NOMO-1 treated with dmso at 0.1 percent for 144 hours (cell line): Measurements from ENCODE around the gene LCE1C.

Experiments
- DNase-seq: peaks from one replicate; lab custom pipeline; 2025; ENCODE audit not compliant: unreplicated experiment; lab: John Stamatoyannopoulos, UW

Gene LCE1C

GRCh38 chr1:152806576-152806975 is at the start of gene LCE1C:
Gene LCE1C, minus strand, starts transcription at chr1:152806651. Its CDS starts 1,173 bp downstream, at chr1:152805478.
- no peak for DNase-seq

- no peak for DNase-seq
Measured at GRCh38 chr1:152855661-152856060, 49.2 kb upstream of the LCE1C start.

GRCh38 chr1:152842556-152842955 is 36.1 kb upstream of the LCE1C start, which contains the start of gene LCE6A:
Gene LCE6A, plus strand, starts transcription at chr1:152842856. Its CDS starts 665 bp downstream, at chr1:152843521.
- no peak for DNase-seq

- DNase-seq: no peak
Measured at GRCh38 chr1:152836870-152837269, 30.4 kb upstream of the LCE1C start.

GRCh38 chr1:152827173-152827572 is 20.7 kb upstream of the LCE1C start, which contains the start of gene LCE1A:
Gene LCE1A, plus strand, starts transcription at chr1:152827473. Its CDS starts 0 bp downstream, at chr1:152827473.
- DNase-seq: no peak

- DNase-seq: no peak
Measured at GRCh38 chr1:152824964-152825363, 18.5 kb upstream of the LCE1C start.

GRCh38 chr1:152823294-152823693 is 16.8 kb upstream of the LCE1C start:
- DNase-seq: no peak

- DNase-seq: no peak
Measured at GRCh38 chr1:152817309-152817708, 10.9 kb upstream of the LCE1C start.

GRCh38 chr1:152811671-152812070 is 5.2 kb upstream of the LCE1C start, which contains the start of gene LCE1B:
Gene LCE1B, plus strand, starts transcription at chr1:152811971. Its CDS starts 476 bp downstream, at chr1:152812447.
- DNase-seq: no peak

- DNase-seq: no peak
Measured at GRCh38 chr1:152811050-152811449, 4.6 kb upstream of the LCE1C start.

- DNase-seq: no peak
Measured at GRCh38 chr1:152801333-152801732, 5.1 kb downstream of the LCE1C start.

GRCh38 chr1:152796421-152796820 is 10.0 kb downstream of the LCE1C start, which contains the start of gene LCE1D:
Gene LCE1D, plus strand, starts transcription at chr1:152796721. Its CDS starts 1,074 bp downstream, at chr1:152797795.
- DNase-seq: no peak

- no peak for DNase-seq
Measured at GRCh38 chr1:152795686-152796085, 10.8 kb downstream of the LCE1C start.

GRCh38 chr1:152786077-152786476 is 20.4 kb downstream of the LCE1C start, which contains the start of gene LCE1E:
Gene LCE1E, plus strand, starts transcription at chr1:152786257. Its CDS starts 1,043 bp downstream, at chr1:152787300.
- no peak for DNase-seq

GRCh38 chr1:152783095-152783494 is 23.4 kb downstream of the LCE1C start:
- no peak for DNase-seq

- DNase-seq: no peak
Measured at GRCh38 chr1:152777510-152778137, 28.8 kb downstream of the LCE1C start.

- DNase-seq: no peak
Measured at GRCh38 chr1:152776361-152776760, 30.1 kb downstream of the LCE1C start.

GRCh38 chr1:152774875-152775274 is 31.6 kb downstream of the LCE1C start, which contains the start of gene LCE1F:
Gene LCE1F, plus strand, starts transcription at chr1:152775140. Its CDS starts 1,232 bp downstream, at chr1:152776372.
- no peak for DNase-seq

GRCh38 chr1:152770411-152770810 is 36.0 kb downstream of the LCE1C start:
- DNase-seq: no peak

GRCh38 chr1:152768847-152769533 is 37.5 kb downstream of the LCE1C start:
- DNase-seq: no peak

- DNase-seq: no peak
Measured at GRCh38 chr1:152761609-152762213, 44.7 kb downstream of the LCE1C start.
